ENCODE measurements around the gene CNBD2. TPM values are rescaled to one million over a fixed set of nuclear protein-coding genes. Genes with fewer than 3 reads are reported as not detected.

The CNBD2 gene
- polyA plus RNA-seq, 1 donor (not counting 4 experiments of a cell fraction or from before 2014, with no cell fraction given) = 3.0 TPM

DNA sequence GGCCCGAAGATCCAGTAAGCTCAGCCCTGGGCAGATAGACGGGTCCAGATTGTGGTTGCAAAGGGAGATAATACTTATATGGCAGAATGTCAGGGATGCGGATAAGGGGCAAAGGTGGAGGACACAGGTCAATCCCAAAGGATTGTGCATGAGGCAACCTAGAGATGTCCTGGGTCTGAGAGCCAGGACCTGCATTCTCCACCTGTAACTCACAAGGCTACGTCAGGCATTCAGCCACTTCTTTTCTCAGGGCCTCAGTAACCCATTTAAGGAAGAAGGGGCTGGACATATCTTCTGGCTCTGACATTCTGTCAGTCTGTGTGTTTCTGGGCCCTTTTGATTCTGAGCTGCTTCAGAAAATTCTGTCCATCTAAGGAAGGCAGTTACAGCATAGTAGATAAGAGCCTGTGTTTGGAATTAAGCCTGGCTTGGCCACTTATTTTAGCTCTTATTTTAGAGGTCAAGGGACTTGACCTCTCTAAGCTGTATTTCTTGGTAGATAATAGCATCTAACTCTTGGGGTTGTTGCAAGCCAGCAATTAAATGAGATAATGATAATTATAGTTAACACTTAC, 40.2 kb downstream of the CNBD2 start:
- DNase-seq (ENCODE audit: low read depth, low spot score) = no peak
- no peak overlapping the region for H3K9ac ChIP-seq (ENCODE audit: control insufficient read depth, extremely low read depth, insufficient read depth, low read length)
- no peaks in the 10 kb centered on the region for H3K4me1 ChIP-seq (ENCODE audit: control insufficient read depth, extremely low read depth, insufficient read depth, low read length)
- H3K27me3 ChIP-seq (ENCODE audit: control insufficient read depth, extremely low read depth, insufficient read depth, low read length) = no peaks in the 10 kb centered on the region
- no peaks in the 10 kb centered on the region for H3K9me1 ChIP-seq (ENCODE audit: control insufficient read depth, extremely low read depth, insufficient read depth, low read length)
- no peak for TF ChIP-seq EZH2 (IDR thresholded peaks at IDR 0.05; ENCODE audit: low read length)
- TF ChIP-seq, protein P1, sequence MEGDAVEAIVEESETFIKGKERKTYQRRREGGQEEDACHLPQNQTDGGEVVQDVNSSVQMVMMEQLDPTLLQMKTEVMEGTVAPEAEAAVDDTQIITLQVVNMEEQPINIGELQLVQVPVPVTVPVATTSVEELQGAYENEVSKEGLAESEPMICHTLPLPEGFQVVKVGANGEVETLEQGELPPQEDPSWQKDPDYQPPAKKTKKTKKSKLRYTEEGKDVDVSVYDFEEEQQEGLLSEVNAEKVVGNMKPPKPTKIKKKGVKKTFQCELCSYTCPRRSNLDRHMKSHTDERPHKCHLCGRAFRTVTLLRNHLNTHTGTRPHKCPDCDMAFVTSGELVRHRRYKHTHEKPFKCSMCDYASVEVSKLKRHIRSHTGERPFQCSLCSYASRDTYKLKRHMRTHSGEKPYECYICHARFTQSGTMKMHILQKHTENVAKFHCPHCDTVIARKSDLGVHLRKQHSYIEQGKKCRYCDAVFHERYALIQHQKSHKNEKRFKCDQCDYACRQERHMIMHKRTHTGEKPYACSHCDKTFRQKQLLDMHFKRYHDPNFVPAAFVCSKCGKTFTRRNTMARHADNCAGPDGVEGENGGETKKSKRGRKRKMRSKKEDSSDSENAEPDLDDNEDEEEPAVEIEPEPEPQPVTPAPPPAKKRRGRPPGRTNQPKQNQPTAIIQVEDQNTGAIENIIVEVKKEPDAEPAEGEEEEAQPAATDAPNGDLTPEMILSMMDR (optimal IDR thresholded peaks at IDR 0.05 in 1 of 3, IDR thresholded peaks at IDR 0.05 in 1 of 3, conservative IDR thresholded peaks at IDR 0.05 in 1 of 3; ENCODE audit: extremely low read depth in 1 of 3, insufficient read depth in 2 of 3, low read length in 3 of 3) = no peak
- no peak overlapping the region for H3K27ac ChIP-seq (ENCODE audit: control insufficient read depth, insufficient read depth, low read length)
- dilution Hi-C loops (cut with MboI; ENCODE audit: extremely low pct_ligation_motif_present, low sequenced_read_pairs) = no loop called here
- no peak overlapping the region for H3K4me2 ChIP-seq (ENCODE audit: control insufficient read depth, extremely low read depth, insufficient read depth, low read depth, low read length)
- no peak for FAIRE-seq
- H4K20me1 ChIP-seq (ENCODE audit: control insufficient read depth, extremely low read depth, insufficient read depth, low read length) = no peaks in the 10 kb centered on the region
- no peaks in the 10 kb centered on the region for H3K36me3 ChIP-seq (ENCODE audit: control insufficient read depth in 2 of 2, extremely low read depth in 1 of 2, insufficient read depth in 2 of 2, low read length in 2 of 2)
- no peaks in the 10 kb centered on the region for H3K9me3 ChIP-seq (ENCODE audit: control insufficient read depth, low read depth, low read length)
- no peak overlapping the region for H2AFZ ChIP-seq (ENCODE audit: control insufficient read depth, low read length)
- no peak overlapping the region for H3K4me3 ChIP-seq (ENCODE audit: control insufficient read depth in 2 of 3, extremely low read depth in 1 of 3, insufficient read depth in 2 of 3, low read depth in 1 of 3, low read length in 3 of 3)
- H3K79me2 ChIP-seq (ENCODE audit: control insufficient read depth, insufficient read depth, low read length) = no peaks in the 10 kb centered on the region

DNA sequence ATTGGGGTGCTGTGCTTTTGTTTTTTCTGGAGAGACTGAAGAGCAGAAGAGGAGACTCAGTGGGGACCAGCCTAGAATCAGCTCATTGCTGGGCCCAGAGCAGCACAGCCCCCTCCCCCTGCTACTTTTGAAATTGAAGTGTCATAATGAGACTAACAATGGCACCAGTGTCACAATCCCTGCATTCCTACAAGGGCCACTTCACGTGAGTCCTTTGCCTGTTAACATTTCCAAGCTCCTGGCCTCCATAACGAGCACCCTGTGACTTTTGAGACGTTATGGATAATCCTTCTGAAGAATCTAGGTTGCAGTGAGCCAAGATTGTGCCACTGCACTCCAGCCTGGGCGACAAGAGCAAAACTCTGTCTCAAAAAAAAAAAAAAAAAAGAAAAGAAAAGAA, 41.7 kb downstream of the CNBD2 start:
- no peak for FAIRE-seq
- DNase-seq (ENCODE audit: low read depth, low spot score) = no peak

More for the DNA sequence above, 41.7 kb downstream of the CNBD2 start:
- Histone ChIP-seq H3K9ac (ENCODE audit: control insufficient read depth, extremely low read depth, insufficient read depth, low read length) (no peak overlapping the region), H3K9me3 (ENCODE audit: control insufficient read depth, low read depth, low read length) (no peaks in the 10 kb centered on the region), H3K79me2 (ENCODE audit: control insufficient read depth, insufficient read depth, low read length) (no peaks in the 10 kb centered on the region), H3K27ac (ENCODE audit: control insufficient read depth, insufficient read depth, low read length) (no peak overlapping the region), H4K20me1 (ENCODE audit: control insufficient read depth, extremely low read depth, insufficient read depth, low read length) (no peaks in the 10 kb centered on the region), H2AFZ (ENCODE audit: control insufficient read depth, low read length) (no peak overlapping the region), H3K4me2 (ENCODE audit: control insufficient read depth, extremely low read depth, insufficient read depth, low read depth, low read length) (no peak overlapping the region), H3K36me3 (ENCODE audit: control insufficient read depth in 2 of 2, extremely low read depth in 1 of 2, insufficient read depth in 2 of 2, low read length in 2 of 2) (no peaks in the 10 kb centered on the region), H3K4me3 (ENCODE audit: control insufficient read depth in 2 of 3, extremely low read depth in 1 of 3, insufficient read depth in 2 of 3, low read depth in 1 of 3, low read length in 3 of 3) (no peak overlapping the region), H3K4me1 (ENCODE audit: control insufficient read depth, extremely low read depth, insufficient read depth, low read length) (no peaks in the 10 kb centered on the region), H3K9me1 (ENCODE audit: control insufficient read depth, extremely low read depth, insufficient read depth, low read length) (no peaks in the 10 kb centered on the region), H3K27me3 (ENCODE audit: control insufficient read depth, extremely low read depth, insufficient read depth, low read length) (no peaks in the 10 kb centered on the region)
- dilution Hi-C loops (cut with MboI; ENCODE audit: extremely low pct_ligation_motif_present, low sequenced_read_pairs) = no loop called here
- TF ChIP-seq, protein P1 (optimal IDR thresholded peaks at IDR 0.05 in 1 of 3, IDR thresholded peaks at IDR 0.05 in 1 of 3, conservative IDR thresholded peaks at IDR 0.05 in 1 of 3; ENCODE audit: extremely low read depth in 1 of 3, insufficient read depth in 2 of 3, low read length in 3 of 3) = no peak
- TF ChIP-seq EZH2 (IDR thresholded peaks at IDR 0.05; ENCODE audit: low read length) = no peak

Data from keratinocyte (primary cell).